WTC11 (cell line): ENCODE data around the gene KLHL33. TPM values are rescaled to one million over a fixed set of nuclear protein-coding genes. Genes with fewer than 3 reads are reported as not detected.
A peak's percentile ranks its signal among the peaks of the same experiment; 100 is the strongest.

ENCODE experiments used
- ARID4B ChIP-seq: sonication (generic); formaldehyde crosslinking; IDR thresholded peaks from 2 replicates; pipeline ENCODE4 v1.8.0; 2023; ENCODE audit warnings: missing genetic modification reagents, mild to moderate bottlenecking, borderline replicate concordance
- CREM ChIP-seq: sonication (generic); formaldehyde crosslinking; IDR thresholded peaks from 2 replicates; pipeline ENCODE4 v1.8.1; 2022; ENCODE audit warnings: mild to moderate bottlenecking, missing genetic modification reagents, moderate library complexity
- ETV6 ChIP-seq: sonication (generic); formaldehyde crosslinking; IDR thresholded peaks from 2 replicates; pipeline ENCODE4 v1.8.1; 2022; ENCODE audit warnings: mild to moderate bottlenecking, missing genetic modification reagents
- FOXP4 ChIP-seq: sonication (generic); formaldehyde crosslinking; IDR thresholded peaks from 2 replicates; pipeline ENCODE4 v1.8.0; 2022; ENCODE audit warnings: mild to moderate bottlenecking, missing genetic modification reagents
- GABPB1 ChIP-seq: sonication (generic); formaldehyde crosslinking; IDR thresholded peaks from 2 replicates; pipeline ENCODE4 v1.8.1; 2023; ENCODE audit warnings: mild to moderate bottlenecking, missing genetic modification reagents
- IRF1 ChIP-seq: sonication (generic); formaldehyde crosslinking; IDR thresholded peaks from 2 replicates; pipeline ENCODE4 v1.8.0; 2023; ENCODE audit warnings: missing genetic modification reagents
- JAZF1 ChIP-seq: fragments of 250-450 bp; sonication (Bioruptor Pico); IDR thresholded peaks from 2 replicates; pipeline ENCODE4 v1.9.0; 2021; ENCODE audit warnings: moderate library complexity, mild to moderate bottlenecking, inconsistent platforms
- KAT7 ChIP-seq: sonication (generic); formaldehyde crosslinking; IDR thresholded peaks from 2 replicates; pipeline ENCODE4 v1.8.1; 2023; ENCODE audit warnings: missing genetic modification reagents, mild to moderate bottlenecking, borderline replicate concordance
- MAX ChIP-seq: sonication (generic); formaldehyde crosslinking; IDR thresholded peaks from 2 replicates; pipeline ENCODE4 v1.8.0; 2022; ENCODE audit warnings: mild to moderate bottlenecking, missing genetic modification reagents
- NR2C2 ChIP-seq: sonication (generic); formaldehyde crosslinking; IDR thresholded peaks from 2 replicates; pipeline ENCODE4 v1.8.0; 2022; ENCODE audit warnings: mild to moderate bottlenecking, missing genetic modification reagents
- PRDM15 ChIP-seq: sonication (generic); formaldehyde crosslinking; IDR thresholded peaks from 2 replicates; pipeline ENCODE4 v1.8.0; 2022; ENCODE audit warnings: missing genetic modification reagents
- RELA ChIP-seq: sonication (generic); formaldehyde crosslinking; IDR thresholded peaks from 2 replicates; pipeline ENCODE4 v1.8.1; 2022; ENCODE audit warnings: missing genetic modification reagents, mild to moderate bottlenecking, borderline replicate concordance
- SP1 ChIP-seq: sonication (generic); formaldehyde crosslinking; conservative IDR thresholded peaks from 2 replicates; pipeline ENCODE4 v1.8.1; 2022; ENCODE audit warnings: missing genetic modification reagents
- STAT6 ChIP-seq: sonication (generic); formaldehyde crosslinking; conservative IDR thresholded peaks from 2 replicates; pipeline ENCODE4 v1.8.1; 2023; ENCODE audit warnings: mild to moderate bottlenecking, low read depth, missing genetic modification reagents, moderate library complexity
- TCF7 ChIP-seq: sonication (generic); formaldehyde crosslinking; IDR thresholded peaks from 2 replicates; pipeline ENCODE4 v1.8.0; 2022; ENCODE audit warnings: mild to moderate bottlenecking, low read depth, missing genetic modification reagents, moderate library complexity
- TEAD1 ChIP-seq: sonication (generic); formaldehyde crosslinking; IDR thresholded peaks from 2 replicates; pipeline ENCODE4 v1.8.0; 2022; ENCODE audit warnings: mild to moderate bottlenecking, missing genetic modification reagents
- TEAD4 ChIP-seq: sonication (generic); formaldehyde crosslinking; IDR thresholded peaks from 2 replicates; pipeline ENCODE4 v1.8.0; 2022; ENCODE audit warnings: mild to moderate bottlenecking, missing genetic modification reagents
- TP53 ChIP-seq: sonication (generic); formaldehyde crosslinking; IDR thresholded peaks from 2 replicates; pipeline ENCODE4 v1.8.1; 2023; ENCODE audit warnings: mild to moderate bottlenecking, missing genetic modification reagents
- ZBTB43 ChIP-seq: sonication (generic); formaldehyde crosslinking; IDR thresholded peaks from 2 replicates; pipeline ENCODE4 v1.8.1; 2023; ENCODE audit warnings: mild to moderate bottlenecking, missing genetic modification reagents
- ZNF281 ChIP-seq: sonication (generic); formaldehyde crosslinking; IDR thresholded peaks from 2 replicates; pipeline ENCODE4 v1.8.0; 2023; ENCODE audit warnings: mild to moderate bottlenecking, missing genetic modification reagents
- total RNA-seq: library from RNA; stranded (reverse); gene quantifications from 3 replicates; pipeline ENCODE4 v1.2.3, GENCODE V29; 2021

The KLHL33 gene
- total RNA-seq, 1 experiment from 2014 or later = 0.17 TPM

- peak; percentile 17; the same call in 1 of the 2 replicates for TF ChIP-seq ARID4B (CRISPR knock-in tag)
- 0 out of 2 replicates have a peak, but pooled peaks have one; percentile 93 for TF ChIP-seq KAT7
- TF ChIP-seq TCF7 (CRISPR knock-in tag) = no peak
- peak; percentile 82; the same call in 1 of the 2 replicates for TF ChIP-seq TEAD1 (CRISPR knock-in tag)
- TF ChIP-seq FOXP4 = peak; percentile 70; the same call in 1 of the 2 replicates
- TF ChIP-seq CREM (CRISPR knock-in tag) = no peak
- TF ChIP-seq ZBTB43 (CRISPR knock-in tag) = peak; percentile 87; the same call in 1 of the 2 replicates
- 0 out of 2 replicates have a peak, but pooled peaks have one; percentile 59 for TF ChIP-seq ZNF281
- TF ChIP-seq JAZF1 (CRISPR knock-in tag) = no peak
- no peak for TF ChIP-seq SP1
- TF ChIP-seq IRF1 (CRISPR knock-in tag) = 0 out of 2 replicates have a peak, but pooled peaks have one; percentile 70
- TF ChIP-seq RELA (CRISPR knock-in tag) = no peak
- TF ChIP-seq ETV6 = peak; percentile 86
- TF ChIP-seq TP53 (CRISPR knock-in tag) = no peak
- TF ChIP-seq TEAD4 (CRISPR knock-in tag) = peak; percentile 31; the same call in 1 of the 2 replicates
- TF ChIP-seq MAX (CRISPR knock-in tag) = peak; percentile 53; the same call in 1 of the 2 replicates
- no peak for TF ChIP-seq NR2C2 (CRISPR knock-in tag)
- TF ChIP-seq GABPB1 (CRISPR knock-in tag) = peak; percentile 67; the same call in 1 of the 2 replicates
- TF ChIP-seq PRDM15 = peak; percentile 91
- no peak for TF ChIP-seq STAT6 (CRISPR knock-in tag)
Measured at GRCh38 chr14:20469242-20469889, 33.4 kb upstream of the KLHL33 start, which contains the start of gene PNP (continued).
